K562 (cell line): ENCODE data around the gene ZNF506.

ENCODE experiments used
- ELF1 ChIP-seq: fragments of 200-800 bp; sonication (Bioruptor generic); IDR thresholded peaks from 2 replicates; pipeline ENCODE4 v1.6.1; 2016; ENCODE audit warnings: missing genetic modification characterization, missing compliant biosample characterization
- POLR2AphosphoS5 ChIP-seq: IDR thresholded peaks from 2 replicates; pipeline ENCODE4 v1.6.1; 2011; ENCODE audit warnings: mild to moderate bottlenecking, low read depth, low read length, moderate library complexity; ENCODE audit not compliant: control insufficient read depth, insufficient read depth
- TARDBP ChIP-seq: fragments of 450-650 bp; IDR thresholded peaks from 2 replicates; pipeline ENCODE4 v1.6.1; 2016
- TBP ChIP-seq: optimal IDR thresholded peaks from 2 replicates; pipeline ENCODE3; 2011; ENCODE audit warnings: low read depth, low read length, improper control_type of control experiment
- TF ChIP-seq, protein P1 (sequence below): sonication (generic); formaldehyde crosslinking; IDR thresholded peaks from 2 replicates; pipeline ENCODE4 v1.8.0; 2022; ENCODE audit warnings: missing genetic modification reagents, mild to moderate bottlenecking, borderline replicate concordance

DNA sequence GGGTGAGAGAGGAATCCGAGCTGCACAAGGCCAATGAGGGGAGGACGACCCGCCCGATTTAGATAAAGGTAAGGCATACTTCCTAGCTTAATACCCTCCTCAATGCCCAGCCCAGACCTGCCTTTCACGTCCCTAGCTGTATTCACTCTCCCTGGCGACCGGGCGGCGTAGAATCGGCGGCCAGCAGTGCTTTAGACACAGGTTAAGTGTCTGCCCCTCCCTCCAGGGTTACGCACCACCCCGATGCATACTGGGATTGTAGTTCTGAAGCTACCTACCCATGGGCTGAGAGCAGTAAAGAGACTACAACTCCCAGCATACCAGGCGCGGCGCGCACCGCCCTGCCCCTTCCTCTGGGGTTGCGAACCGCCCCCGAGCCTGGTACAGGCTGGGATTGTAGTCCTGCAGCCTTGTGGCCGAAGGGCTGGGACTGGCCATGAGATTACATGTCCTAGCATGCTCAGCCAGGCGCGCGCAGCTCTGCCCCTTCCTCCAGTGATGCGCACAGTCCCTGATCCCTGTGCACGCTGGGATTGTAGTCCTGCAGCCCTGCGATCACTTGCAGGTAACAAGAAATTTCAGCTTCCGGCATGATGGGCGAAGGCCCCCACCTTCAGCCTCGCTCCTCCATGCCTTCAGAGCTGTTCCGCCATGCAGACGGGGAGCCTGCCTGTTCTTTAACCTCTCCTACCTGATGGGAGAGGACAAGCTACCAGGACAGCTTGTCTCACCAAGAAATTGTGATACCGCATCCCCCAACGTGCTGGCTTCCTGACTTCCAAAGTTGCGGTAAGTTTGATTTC lies 45.1 kb downstream of the ZNF506 start:
- TF ChIP-seq ELF1 (tag) (peak; percentile 75), TBP (no peak), TARDBP (no peak; the same call in 1 of the 2 replicates), POLR2AphosphoS5 (no peak)
- TF ChIP-seq, protein P1, sequence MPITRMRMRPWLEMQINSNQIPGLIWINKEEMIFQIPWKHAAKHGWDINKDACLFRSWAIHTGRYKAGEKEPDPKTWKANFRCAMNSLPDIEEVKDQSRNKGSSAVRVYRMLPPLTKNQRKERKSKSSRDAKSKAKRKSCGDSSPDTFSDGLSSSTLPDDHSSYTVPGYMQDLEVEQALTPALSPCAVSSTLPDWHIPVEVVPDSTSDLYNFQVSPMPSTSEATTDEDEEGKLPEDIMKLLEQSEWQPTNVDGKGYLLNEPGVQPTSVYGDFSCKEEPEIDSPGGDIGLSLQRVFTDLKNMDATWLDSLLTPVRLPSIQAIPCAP (CRISPR knock-in tag): no peak
